ENCODE data around the gene SH3BGRL.

SH3BGRL gene

GRCh38 chrX:81201671-81202455, at the start of gene SH3BGRL, which contains the start of gene HMGN5:
Gene SH3BGRL (plus strand): TSS chrX:81202102. CDS start chrX:81202201, 99 bp downstream.
Gene HMGN5 (minus strand): TSS chrX:81201913. CDS start chrX:81121549, 80,364 bp downstream.
- DNase-seq, result peak; percentile 57

- DNase-seq, result no peak
Measured at GRCh38 chrX:81168391-81168790, 33.5 kb upstream of the SH3BGRL start.

DNA sequence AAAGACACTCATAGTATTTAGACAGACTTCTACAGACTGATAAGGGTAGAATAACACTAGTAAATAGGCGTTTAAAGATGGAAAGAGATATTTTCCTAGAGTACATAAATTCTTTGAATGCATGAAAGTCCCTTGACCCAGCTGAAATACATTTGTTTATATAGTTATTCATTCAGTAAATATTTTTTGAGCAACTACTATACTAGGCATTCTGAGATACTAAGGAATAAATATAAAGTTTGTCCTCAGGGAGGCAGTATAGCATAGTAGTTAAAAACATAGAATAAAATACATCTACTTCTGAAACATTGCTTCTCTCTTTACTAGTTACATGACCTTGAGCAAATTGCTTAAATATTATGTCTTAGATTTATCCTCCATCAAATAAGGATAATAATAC, 27.6 kb upstream of the SH3BGRL start:
- no peak for DNase-seq

DNA sequence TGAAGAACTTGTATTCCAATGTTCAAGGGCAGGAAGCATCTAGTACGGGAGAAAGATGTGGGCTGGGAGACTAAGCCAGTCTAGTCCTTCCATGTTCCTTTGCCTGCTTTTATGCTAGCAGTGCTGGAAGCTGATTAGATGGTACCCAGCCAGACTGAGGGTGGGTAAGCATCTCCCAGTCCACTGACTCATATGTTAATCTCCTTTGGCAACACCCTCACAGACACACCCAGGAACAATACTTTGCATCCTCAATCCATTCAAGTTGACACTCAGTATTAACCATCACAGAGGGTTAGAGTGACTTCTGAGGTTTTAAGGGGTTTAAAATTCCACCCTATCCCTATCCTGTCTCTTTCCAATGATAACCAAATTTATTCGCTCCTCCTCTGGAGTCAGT, 6.6 kb upstream of the SH3BGRL start:
- no peak for DNase-seq

GRCh38 chrX:81195712-81196111, 6.2 kb upstream of the SH3BGRL start:
- DNase-seq, result peak; percentile 16

DNA sequence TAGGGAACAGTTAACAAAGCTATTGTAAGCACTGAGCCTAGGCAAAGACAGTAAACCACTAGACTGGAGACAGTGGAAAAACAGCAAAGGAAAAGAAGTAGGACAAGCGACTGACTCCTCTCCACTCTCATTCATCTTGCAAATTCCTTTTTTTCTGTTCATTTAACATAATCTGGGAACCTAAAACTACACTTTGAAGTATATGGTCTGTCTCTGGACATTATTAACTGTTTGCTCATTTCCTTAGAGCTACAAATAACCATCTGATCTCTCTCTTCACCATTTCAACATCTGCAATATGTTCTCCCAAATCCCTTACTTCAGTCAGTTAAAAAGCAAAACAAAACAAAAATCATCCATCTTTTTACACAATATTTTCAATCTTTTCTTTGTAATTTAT, 831 bp upstream of the SH3BGRL start:
- no peak for DNase-seq

- DNase-seq, result no peak
Measured at GRCh38 chrX:81202456-81202819, 536 bp downstream of the SH3BGRL start.

GRCh38 chrX:81202943-81203342, 1.0 kb downstream of the SH3BGRL start:
- no peak for DNase-seq

GRCh38 chrX:81205551-81205950, 3.6 kb downstream of the SH3BGRL start:
- no peak for DNase-seq

DNA sequence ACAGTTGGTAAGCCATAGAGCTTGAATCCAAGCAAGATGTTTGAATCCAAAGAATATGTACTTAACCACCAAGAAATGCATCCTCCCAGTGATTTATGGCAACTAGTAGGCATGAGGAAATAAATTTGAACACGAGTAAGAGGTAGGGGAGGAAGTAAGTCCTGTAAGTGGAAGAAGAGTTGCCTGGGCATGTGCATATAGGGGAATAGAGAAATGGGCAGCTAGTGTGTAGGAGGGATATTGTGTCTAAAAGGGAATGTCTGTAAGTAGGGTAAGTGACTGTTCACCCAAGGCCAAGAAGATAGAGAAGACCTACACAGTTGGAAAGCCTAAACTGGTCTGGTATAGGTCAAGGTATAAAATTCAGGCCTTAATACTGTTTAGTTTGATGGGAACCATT, 4.6 kb downstream of the SH3BGRL start:
- DNase-seq, result no peak

GRCh38 chrX:81208916-81209315, 7.0 kb downstream of the SH3BGRL start:
- DNase-seq, result no peak

GRCh38 chrX:81215685-81216084, 13.8 kb downstream of the SH3BGRL start:
- DNase-seq, result no peak

GRCh38 chrX:81229229-81229628, 27.3 kb downstream of the SH3BGRL start:
- DNase-seq, result no peak

DNA sequence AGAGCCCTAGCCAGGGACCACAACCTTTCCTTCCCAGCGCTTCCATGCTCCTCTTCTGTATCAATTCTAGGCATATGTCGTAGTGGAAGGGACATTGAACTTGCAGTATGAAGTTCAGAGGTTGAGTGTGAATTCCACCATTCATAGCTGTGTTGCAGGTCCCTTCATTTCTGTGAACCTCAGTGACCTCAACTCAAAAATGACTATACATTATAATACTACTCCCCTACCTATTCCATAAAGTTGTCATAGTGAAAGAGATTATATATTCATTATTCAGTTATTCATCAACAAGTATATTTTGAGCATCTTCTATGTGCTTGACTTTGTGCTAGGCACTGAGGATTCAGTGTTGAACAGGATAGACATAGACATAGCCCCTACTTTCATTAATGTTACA, 28.0 kb downstream of the SH3BGRL start:
- DNase-seq, result no peak

DNA sequence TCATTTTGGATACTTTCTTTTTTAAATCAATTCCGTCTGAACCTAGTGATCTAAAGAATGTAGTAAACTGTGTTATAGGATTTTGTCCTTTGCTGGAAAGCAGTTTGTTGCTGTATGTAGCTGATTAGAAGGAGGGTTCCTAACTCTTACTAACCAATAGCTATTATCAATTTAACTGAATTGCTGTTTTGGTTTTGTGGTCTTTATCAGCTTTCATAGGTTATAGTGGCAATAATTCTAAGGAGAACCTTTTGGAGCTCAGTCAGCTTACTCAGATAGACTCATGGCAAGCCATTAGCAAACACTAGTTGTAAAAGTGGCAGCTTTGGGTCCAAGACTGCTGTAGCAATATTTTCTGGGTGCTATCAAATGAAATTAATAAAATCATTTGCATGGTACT, 29.6 kb downstream of the SH3BGRL start:
- DNase-seq, result no peak

- DNase-seq, result no peak
Measured at GRCh38 chrX:81232218-81232617, 30.3 kb downstream of the SH3BGRL start.

DNA sequence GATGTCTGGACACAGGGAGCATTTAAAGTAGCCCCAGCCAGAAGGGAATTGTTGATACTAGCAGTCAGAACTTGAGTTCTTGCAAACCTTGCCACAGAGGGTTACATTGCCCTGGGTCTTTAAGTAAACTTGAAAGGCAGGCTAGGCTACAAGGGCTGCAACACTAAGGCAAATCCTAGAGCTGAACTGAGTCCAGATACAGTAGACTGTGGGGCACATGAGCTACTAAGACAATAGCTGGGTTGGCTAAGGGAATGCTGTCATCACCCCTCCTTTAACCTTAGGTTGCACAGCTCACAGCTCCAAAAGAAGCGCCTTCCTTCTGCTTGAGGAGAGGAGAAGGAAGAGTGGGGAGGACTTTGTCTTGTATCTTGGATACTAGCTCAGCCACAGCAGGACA, 35.6 kb downstream of the SH3BGRL start:
- no peak for DNase-seq

DNA sequence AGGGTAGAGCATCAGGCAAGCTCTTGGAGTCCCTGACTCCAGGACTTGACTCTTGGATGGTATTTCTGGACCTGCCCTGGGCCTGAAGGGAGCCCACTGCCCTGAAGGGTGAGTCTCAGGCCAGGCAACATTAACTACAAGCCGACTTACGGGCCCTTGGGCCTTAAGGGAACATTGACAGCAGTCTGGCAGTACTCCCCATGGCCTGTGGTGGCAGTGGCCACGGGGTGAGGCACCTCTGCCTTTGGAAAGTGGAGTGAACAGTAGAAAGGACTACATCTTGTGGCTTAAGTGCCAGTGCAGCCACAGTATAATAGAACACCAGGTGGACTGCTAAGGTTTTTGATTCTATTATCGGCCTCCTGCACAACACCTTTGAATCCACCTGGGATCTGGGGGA, 36.3 kb downstream of the SH3BGRL start:
- no peak for DNase-seq

GRCh38 chrX:81240701-81241331, 38.9 kb downstream of the SH3BGRL start:
- no peak for DNase-seq

DNA sequence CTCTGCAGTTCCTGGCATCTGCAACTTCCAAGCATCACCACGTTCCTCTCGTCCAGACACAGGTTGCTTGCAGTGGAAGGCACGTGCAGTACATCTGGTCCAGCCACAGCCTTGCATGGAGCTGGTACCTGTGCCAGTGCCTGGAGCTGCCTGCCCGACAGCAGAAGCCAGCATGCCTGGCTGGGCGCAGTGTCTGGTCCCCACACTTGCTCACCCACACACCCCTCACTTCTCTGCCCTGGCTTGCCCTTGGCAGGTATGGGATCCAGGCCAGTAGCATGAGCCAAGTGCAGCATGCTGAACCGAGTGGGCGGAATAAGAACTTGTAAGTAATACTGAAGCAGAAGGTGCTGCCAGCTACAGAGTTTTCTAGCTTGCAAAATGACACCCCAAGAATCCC, 39.9 kb downstream of the SH3BGRL start:
- DNase-seq, result no peak

DNA sequence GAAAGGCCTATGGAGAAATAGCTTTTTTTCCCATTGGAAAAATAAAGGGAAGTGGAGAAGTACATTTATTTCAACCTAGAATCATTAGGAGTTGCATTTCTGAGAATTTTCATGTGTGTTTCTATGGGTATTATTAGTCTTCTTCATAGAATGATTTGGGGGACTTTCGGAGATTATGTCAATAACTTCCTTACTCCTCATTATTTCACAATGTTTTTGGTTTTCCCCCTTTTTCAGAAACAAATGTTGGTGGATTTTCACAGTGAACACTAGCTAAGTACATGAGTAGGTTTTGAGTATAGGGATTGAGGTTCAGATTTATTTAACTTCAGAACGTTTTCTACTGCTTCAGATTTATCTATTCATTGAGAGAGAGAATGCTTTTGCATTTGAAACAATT, 54.0 kb downstream of the SH3BGRL start:
- no peak for DNase-seq

DNA sequence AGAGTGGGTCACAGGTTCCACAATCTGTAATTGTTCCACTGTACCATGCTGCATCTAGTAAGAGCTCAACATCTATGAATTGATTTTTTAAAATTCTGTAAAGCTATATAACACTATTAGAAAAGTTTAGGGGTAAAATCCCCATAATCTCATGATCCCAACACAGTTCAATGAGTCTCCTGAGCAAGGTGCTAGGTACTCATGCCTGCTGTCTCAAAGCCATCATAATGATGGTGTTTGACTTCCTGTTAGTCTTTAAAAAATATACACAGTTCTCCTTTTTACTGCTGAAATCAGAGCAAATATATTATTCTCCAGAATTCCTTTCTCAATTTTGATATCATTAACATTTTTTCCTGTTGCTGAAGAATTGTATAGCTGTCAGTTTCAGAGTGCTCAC, 55.9 kb downstream of the SH3BGRL start:
- DNase-seq, result no peak

DNA sequence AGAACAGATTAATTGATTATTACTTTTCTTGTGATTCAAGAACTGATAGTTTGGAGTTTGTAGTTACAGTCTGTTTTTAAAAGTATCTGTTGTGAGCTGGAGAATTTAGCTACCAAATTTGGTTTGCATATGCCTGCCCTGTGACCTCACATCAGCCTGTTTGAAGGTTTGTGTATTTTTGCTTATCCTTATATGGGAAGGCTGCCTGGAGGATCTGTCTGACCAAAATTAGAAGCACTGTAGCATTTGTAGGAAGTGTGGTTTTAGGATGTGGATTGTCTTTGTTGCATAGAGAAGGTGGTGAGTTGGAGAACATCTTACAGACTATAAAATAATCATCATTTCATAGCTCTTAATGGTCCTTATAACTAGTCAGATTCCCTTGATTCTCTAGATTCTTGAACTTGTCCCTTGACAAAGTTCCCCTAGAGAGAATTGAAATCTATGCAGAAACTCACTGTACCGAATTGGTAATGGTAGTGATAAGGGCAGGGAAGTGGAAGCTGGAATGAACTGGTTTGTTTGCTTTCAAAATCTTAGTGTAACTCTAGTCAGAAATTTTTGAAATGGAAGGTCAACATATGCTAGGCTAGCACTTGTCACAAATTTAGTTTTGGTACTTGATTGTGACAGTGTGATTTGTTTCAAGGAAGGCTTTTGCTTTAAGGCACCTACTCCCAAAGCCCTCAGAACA, 57.3 kb downstream of the SH3BGRL start:
- DNase-seq, result no peak
